Upper lobe of left lung (tissue), 6 donors: ENCODE results near the gene SLC23A3. TPM values are rescaled to one million over a fixed set of nuclear protein-coding genes. Genes with fewer than 3 reads are reported as not detected.

Experiments
- ATAC-seq, 2 donors: fragments of 200-7000 bp; cut with Tn5 transposase; one replicate each; pipeline ENCODE4 v1.9.1; 2022; ENCODE audit warnings: mild to moderate bottlenecking in 2 of 2, moderate library complexity in 2 of 2; ENCODE audit not compliant: low FRiP score in 2 of 2
- DNase-seq, 2 donors: peaks; one replicate each; pipeline ENCODE4 v3.0.0-alpha.2; 2019 to 2020
- H3K27ac ChIP-seq, 4 donors: fragments of 200-600 bp; sonication (generic); one replicate each; pipeline ENCODE4 v1.5.1; 2016 to 2019
- H3K27me3 ChIP-seq, 4 donors: fragments of 200-600 bp; sonication (generic); one replicate each; pipeline ENCODE4 v1.5.1; 2017 to 2019
- H3K36me3 ChIP-seq, 4 donors: fragments of 200-600 bp; sonication (generic); one replicate each; pipeline ENCODE4 v1.5.1; 2016 to 2019
- H3K4me1 ChIP-seq, 4 donors: fragments of 200-600 bp; sonication (generic); one replicate each; pipeline ENCODE4 v1.5.1; 2018 to 2019
- H3K4me3 ChIP-seq, 4 donors: fragments of 200-600 bp; sonication (generic); one replicate each; pipeline ENCODE4 v1.5.1; 2017 to 2019; ENCODE audit warnings: mild to moderate bottlenecking in 2 of 4, moderate library complexity in 1 of 4
- H3K9me3 ChIP-seq, 4 donors: fragments of 200-600 bp; sonication (generic); one replicate each; pipeline ENCODE4 v1.5.1; 2018 to 2019
- CTCF ChIP-seq, 6 experiments: fragments of 450-650 bp in 4 of 6; fragments of 200-600 bp in 2 of 6; sonication (generic) in 2 of 6; IDR thresholded peaks; one replicate each; pipeline ENCODE4 v1.5.1; 2016 to 2019; ENCODE audit warnings: antibody characterized with exemption in 6 of 6
- EP300 ChIP-seq, 4 donors: sonication (generic); formaldehyde crosslinking; IDR thresholded peaks; one replicate each; pipeline ENCODE4 v1.5.1; 2017; ENCODE audit warnings: antibody characterized with exemption in 4 of 4, control low read depth in 2 of 4
- POLR2A ChIP-seq, 4 donors: fragments of 450-650 bp; IDR thresholded peaks; one replicate each; pipeline ENCODE4 v1.5.1; 2016 to 2017; ENCODE audit warnings: antibody characterized with exemption in 4 of 4, mild to moderate bottlenecking in 2 of 4
- POLR2AphosphoS5 ChIP-seq, 2 donors: sonication (generic); formaldehyde crosslinking; IDR thresholded peaks; one replicate each; pipeline ENCODE4 v1.5.1; 2017; ENCODE audit warnings: antibody characterized with exemption in 2 of 2
- WGBS, 2 donors: methylation state at CpG; one replicate each; pipeline ENCODE4 v1.1.5; 2017 to 2018; 5-methylcytosine and 5-hydroxymethylcytosine counted together
- total RNA-seq, 6 donors: library from RNA; depleted of rRNA in 4 of 6; stranded (reverse); fragments of >200 nt in 4 of 6; gene quantifications; one replicate each; pipeline versions ENCODE4 v1.1.0 to v1.2.1, GENCODE V29; 2016 to 2021
- donor health status: DM: no; HTN: no; CAD: no; lungs with moderate emphysema.
- donor health status: DM: no; HTN: yes; CAD: no; lungs with severe emphysema.

Gene SLC23A3
- total RNA-seq, 6 donors from 2014 or later = 0.33 to 6.3 (median 2.6) TPM

GRCh38 chr2:219213486-219214071, 43.8 kb upstream of the SLC23A3 start:
- no peaks in the 10 kb centered on the region for H3K9me3 ChIP-seq
- H3K4me1 ChIP-seq = peaks cover 12 to 24% (median 19%) of the 10 kb centered on the region in 4 donors
- peaks cover 0 to 56% (median 30%) of the 10 kb centered on the region in 4 donors for H3K36me3 ChIP-seq
- 90 to 98% methylated on average over 10 of the region's 10 CpGs for WGBS, 2 donors
- DNase-seq (no peak), ATAC-seq (no peak)
- TF ChIP-seq POLR2AphosphoS5 (IDR thresholded peaks at IDR 0.05) = no peak
- no peak for TF ChIP-seq CTCF (IDR thresholded peaks at IDR 0.05)
- TF ChIP-seq POLR2A (IDR thresholded peaks at IDR 0.05) = no peak
- no peak for TF ChIP-seq EP300 (IDR thresholded peaks at IDR 0.05)
- H3K27ac ChIP-seq = no peak overlapping the region
- no peaks in the 10 kb centered on the region for H3K27me3 ChIP-seq
- H3K4me3 ChIP-seq = no peak overlapping the region

- H3K4me1 ChIP-seq = peaks cover 14 to 24% (median 17%) of the 10 kb centered on the region in 4 donors
- H3K4me3 ChIP-seq = no peak overlapping the region
- H3K36me3 ChIP-seq = peaks cover 0 to 61% (median 34%) of the 10 kb centered on the region in 4 donors
- DNase-seq (no peak), ATAC-seq (no peak)
- no peaks in the 10 kb centered on the region for H3K27me3 ChIP-seq
- no peak for TF ChIP-seq POLR2A (IDR thresholded peaks at IDR 0.05)
- no peak for TF ChIP-seq EP300 (IDR thresholded peaks at IDR 0.05)
- TF ChIP-seq POLR2AphosphoS5 (IDR thresholded peaks at IDR 0.05) = no peak
- TF ChIP-seq CTCF (IDR thresholded peaks at IDR 0.05) = no peak
- H3K9me3 ChIP-seq = no peaks in the 10 kb centered on the region
- 81 to 87% methylated on average over 8 of the region's 8 CpGs for WGBS, 2 donors
- H3K27ac ChIP-seq = no peak overlapping the region
These were observed 43.2 kb upstream of the SLC23A3 start for GRCh38 chr2:219213026-219213415.

GRCh38 chr2:219210886-219211362, 41.1 kb upstream of the SLC23A3 start:
- H3K36me3 ChIP-seq = peaks cover 0 to 63% (median 34%) of the 10 kb centered on the region in 4 donors
- no peak for ATAC-seq
- no peak overlapping the region for H3K4me3 ChIP-seq
- H3K9me3 ChIP-seq = no peaks in the 10 kb centered on the region
- H3K27me3 ChIP-seq = no peaks in the 10 kb centered on the region
- TF ChIP-seq EP300 (IDR thresholded peaks at IDR 0.05) = no peak
- TF ChIP-seq POLR2AphosphoS5 (IDR thresholded peaks at IDR 0.05) = no peak
- TF ChIP-seq POLR2A (IDR thresholded peaks at IDR 0.05) = no peak
- TF ChIP-seq CTCF (IDR thresholded peaks at IDR 0.05) = no peak
- peaks cover 16 to 21% (median 18%) of the 10 kb centered on the region in 4 donors for H3K4me1 ChIP-seq
- WGBS, 2 donors = 88 to 91% methylated on average over 5 to 9 of the region's 9 CpGs
- DNase-seq = no peak
- no peak overlapping the region for H3K27ac ChIP-seq

- TF ChIP-seq CTCF (IDR thresholded peaks at IDR 0.05) = no peak
- no peak for TF ChIP-seq POLR2AphosphoS5 (IDR thresholded peaks at IDR 0.05)
- no peak for TF ChIP-seq POLR2A (IDR thresholded peaks at IDR 0.05)
- no peak for TF ChIP-seq EP300 (IDR thresholded peaks at IDR 0.05)
- DNase-seq = peak in 1 of 2 donors; percentile 49
- Histone ChIP-seq H3K4me1 (peaks cover 17 to 23% (median 20%) of the 10 kb centered on the region in 4 donors), H3K27ac (peak overlapping the region in 1 of 4 donors; percentile 5), H3K36me3 (peaks cover 0 to 62% (median 33%) of the 10 kb centered on the region in 4 donors), H3K9me3 (no peaks in the 10 kb centered on the region), H3K27me3 (no peaks in the 10 kb centered on the region), H3K4me3 (no peak overlapping the region)
- 92 to 95% methylated on average over 21 to 24 of the region's 24 CpGs for WGBS, 2 donors
- no peak for ATAC-seq
These were observed 40.5 kb upstream of the SLC23A3 start for GRCh38 chr2:219210196-219210885.
